ENCODE measurements around the gene AUH.

GRCh38 chr9:91179237-91180138, 182.2 kb downstream of the AUH start:
- no peak for TF ChIP-seq CEBPB (tag; IDR thresholded peaks at IDR 0.05)
- no peak for TF ChIP-seq CTCF (IDR thresholded peaks at IDR 0.05 in 2 of 3, conservative IDR thresholded peaks at IDR 0.05 in 1 of 3; ENCODE audit: insufficient read depth in 2 of 3, low read depth in 1 of 3, low read length in 3 of 3)
- no peak for TF ChIP-seq FOXK1 (CRISPR knock-in tag; IDR thresholded peaks at IDR 0.05; ENCODE audit: borderline replicate concordance)
- TF ChIP-seq MYC (IDR thresholded peaks at IDR 0.05; ENCODE audit: low read depth, low read length) = no peak
- TF ChIP-seq MYC (CRISPR knock-in tag; IDR thresholded peaks at IDR 0.05; ENCODE audit: borderline replicate concordance, low read depth) = no peak
- TF ChIP-seq FOXM1 (IDR thresholded peaks at IDR 0.05; ENCODE audit: low read depth) = no peak
- no peak for TF ChIP-seq FOXM1 (CRISPR knock-in tag; IDR thresholded peaks at IDR 0.05; ENCODE audit: low read depth)
- no peak for TF ChIP-seq BHLHE40 (IDR thresholded peaks at IDR 0.05; ENCODE audit: low read length)
- no peak for TF ChIP-seq POLR2AphosphoS5 (IDR thresholded peaks at IDR 0.05; ENCODE audit: control insufficient read depth, insufficient read depth, low read depth, low read length)
- TF ChIP-seq MAFK (IDR thresholded peaks at IDR 0.05; ENCODE audit: low read length) = no peak

All from K562 (cell line).